GM23338 (cell line): ENCODE measurements around the gene EYA4. TPM values are rescaled to one million over a fixed set of nuclear protein-coding genes. Genes with fewer than 3 reads are reported as not detected.

ENCODE experiments used
- ATAC-seq: fragments of 200-7000 bp; cut with Tn5 transposase; 3 replicates; pipeline ENCODE4 v1.9.1; 2020
- DNase-seq: peaks from one replicate; pipeline ENCODE4 v3.0.0-alpha.2; 2015; ENCODE audit warnings: low spot score
- H2AFZ ChIP-seq: fragments of 200-600 bp; sonication (generic); 2 replicates; pipeline ENCODE4 v1.8.0; 2016; ENCODE audit warnings: antibody characterized with exemption, mild to moderate bottlenecking, moderate library complexity
- H3F3A ChIP-seq: fragments of 200-600 bp; sonication (generic); replicated peaks from 2 replicates; pipeline ENCODE4 v1.8.0; 2017; ENCODE audit warnings: antibody characterized with exemption, mixed run types, low read depth
- H3K27ac ChIP-seq: fragments of 200-600 bp; sonication (generic); 2 replicates; pipeline ENCODE4 v1.6.1; 2016; ENCODE audit warnings: low read depth
- H3K27me3 ChIP-seq: fragments of 200-600 bp; sonication (generic); 2 replicates; pipeline ENCODE4 v1.8.0; 2016; ENCODE audit warnings: mild to moderate bottlenecking, mixed run types, moderate library complexity; ENCODE audit not compliant: insufficient read depth
- H3K36me3 ChIP-seq: fragments of 200-600 bp; sonication (generic); 2 replicates; pipeline ENCODE4 v1.8.0; 2016; ENCODE audit warnings: mild to moderate bottlenecking; ENCODE audit not compliant: insufficient read depth
- H3K4me1 ChIP-seq: fragments of 200-600 bp; sonication (generic); 2 replicates; pipeline ENCODE4 v1.8.0; 2016; ENCODE audit warnings: mild to moderate bottlenecking, moderate library complexity; ENCODE audit not compliant: insufficient read depth
- H3K4me2 ChIP-seq: fragments of 200-600 bp; sonication (generic); 2 replicates; pipeline ENCODE4 v1.7.1; 2017; ENCODE audit warnings: mixed run types
- H3K4me3 ChIP-seq: fragments of 200-600 bp; sonication (generic); 2 replicates; pipeline ENCODE4 v1.6.1; 2016; ENCODE audit warnings: mixed run types
- H3K79me2 ChIP-seq: fragments of 200-600 bp; sonication (generic); replicated peaks from 2 replicates; pipeline ENCODE4 v1.8.0; 2017; ENCODE audit warnings: mild to moderate bottlenecking; ENCODE audit not compliant: insufficient read depth
- H3K9me2 ChIP-seq: fragments of 200-600 bp; sonication (generic); 2 replicates; pipeline ENCODE4 v1.8.0; 2017; ENCODE audit not compliant: insufficient read depth
- H4K20me1 ChIP-seq: fragments of 200-600 bp; sonication (generic); replicated peaks from 2 replicates; pipeline ENCODE4 v1.8.0; 2017; ENCODE audit warnings: mild to moderate bottlenecking; ENCODE audit not compliant: insufficient read depth
- H3K27ac Mint-ChIP-seq: 2 replicates; pipeline ENCODE4 v1.8.0; 2020; ENCODE audit warnings: inconsistent platforms, mild to moderate bottlenecking, moderate library complexity, mixed read lengths
- H3K27me3 Mint-ChIP-seq: 3 replicates; pipeline ENCODE4 v1.8.0; 2022; ENCODE audit warnings: low read depth, mild to moderate bottlenecking, moderate library complexity, mixed read lengths, inconsistent platforms; ENCODE audit not compliant: insufficient read depth, poor library complexity
- H3K36me3 Mint-ChIP-seq: 3 replicates; pipeline ENCODE4 v1.8.0; 2021; ENCODE audit warnings: low read depth, mild to moderate bottlenecking, inconsistent platforms, moderate library complexity, mixed read lengths
- H3K4me1 Mint-ChIP-seq: 3 replicates; pipeline ENCODE4 v1.8.0; 2020; ENCODE audit warnings: mild to moderate bottlenecking, inconsistent platforms, mixed read lengths
- H3K4me3 Mint-ChIP-seq: 3 replicates; pipeline ENCODE4 v1.8.0; 2021; ENCODE audit warnings: moderate library complexity, mild to moderate bottlenecking, inconsistent platforms, mixed read lengths
- H3K9me3 Mint-ChIP-seq: 3 replicates; pipeline ENCODE4 v1.8.0; 2020; ENCODE audit warnings: moderate library complexity, mild to moderate bottlenecking, inconsistent platforms, mixed read lengths
- CTCF ChIP-seq, 2 experiments: fragments of 200-600 bp in 1 of 2; sonication (generic) in 1 of 2; conservative IDR thresholded peaks; 2 replicates each; pipeline versions ENCODE4 v1.5.1 to v1.6.1; 2016 to 2017; ENCODE audit warnings: antibody characterized with exemption in 2 of 2, low read depth in 2 of 2, mild to moderate bottlenecking in 2 of 2, moderate library complexity in 1 of 2
- NANOG ChIP-seq: IDR thresholded peaks from 2 replicates; pipeline ENCODE4 v1.6.1; 2016; ENCODE audit warnings: antibody characterized with exemption, borderline replicate concordance
- ZNF114 ChIP-seq: fragments of 250-450 bp; sonication (Bioruptor Pico); IDR thresholded peaks from 2 replicates; pipeline ENCODE4 v1.5.0; 2020; ENCODE audit warnings: mild to moderate bottlenecking, moderate library complexity
- polyA plus RNA-seq: library from polyadenylated mRNA; unstranded; fragments of >200 nt; fragmentation: Nextera tagmentation; extraction: Ambion mirVana; gene quantifications from 2 replicates; pipeline ENCODE4 v1.2.1, GENCODE V29; 2016
- total RNA-seq: library from RNA; depleted of rRNA; stranded (reverse); fragments of >200 nt; shearing (Covaris generic); gene quantifications from 2 replicates; pipeline ENCODE4 v1.2.3, GENCODE V29; 2014
- TF ChIP-seq, protein P1 (sequence below): fragments of 250-450 bp; sonication (Bioruptor Pico); IDR thresholded peaks from 2 replicates; pipeline ENCODE4 v1.5.0; 2020; ENCODE audit warnings: mild to moderate bottlenecking, moderate library complexity

Gene EYA4
- total and polyA plus RNA-seq, 2 experiments from 2014 or later: 0.05 to 0.21 TPM

GRCh38 chr6:133432021-133432989 is 191.1 kb downstream of the EYA4 start:
- Histone ChIP-seq H4K20me1 (no peaks in the 10 kb centered on the region), H3K27ac (no peak overlapping the region), H3K4me1 (peaks cover 16% of the 10 kb centered on the region), H3K4me2 (peak overlapping the region; percentile 18), H3K9me2 (no peaks in the 10 kb centered on the region), H3K36me3 (no peaks in the 10 kb centered on the region), H3F3A (no peaks in the 10 kb centered on the region), H2AFZ (peak overlapping the region; percentile 38; the same call in 1 of the 2 replicates), H3K4me3 (no peak overlapping the region), H3K79me2 (no peaks in the 10 kb centered on the region), H3K27me3 (no peaks in the 10 kb centered on the region)
- no peaks in the 10 kb centered on the region for H3K36me3 Mint-ChIP-seq
- H3K4me3 Mint-ChIP-seq: peak overlapping the region; percentile 17; the same call in 2 of the 3 replicates
- TF ChIP-seq ZNF114 (CRISPR knock-in tag) (no peak), NANOG (no peak), CTCF (conservative IDR thresholded peaks at IDR 0.05; ENCODE audit: low read depth in 2 of 2) (peak in 1 of 2 experiments; percentile 30; a peak in 2 of 4 replicates)
- TF ChIP-seq, protein P1, sequence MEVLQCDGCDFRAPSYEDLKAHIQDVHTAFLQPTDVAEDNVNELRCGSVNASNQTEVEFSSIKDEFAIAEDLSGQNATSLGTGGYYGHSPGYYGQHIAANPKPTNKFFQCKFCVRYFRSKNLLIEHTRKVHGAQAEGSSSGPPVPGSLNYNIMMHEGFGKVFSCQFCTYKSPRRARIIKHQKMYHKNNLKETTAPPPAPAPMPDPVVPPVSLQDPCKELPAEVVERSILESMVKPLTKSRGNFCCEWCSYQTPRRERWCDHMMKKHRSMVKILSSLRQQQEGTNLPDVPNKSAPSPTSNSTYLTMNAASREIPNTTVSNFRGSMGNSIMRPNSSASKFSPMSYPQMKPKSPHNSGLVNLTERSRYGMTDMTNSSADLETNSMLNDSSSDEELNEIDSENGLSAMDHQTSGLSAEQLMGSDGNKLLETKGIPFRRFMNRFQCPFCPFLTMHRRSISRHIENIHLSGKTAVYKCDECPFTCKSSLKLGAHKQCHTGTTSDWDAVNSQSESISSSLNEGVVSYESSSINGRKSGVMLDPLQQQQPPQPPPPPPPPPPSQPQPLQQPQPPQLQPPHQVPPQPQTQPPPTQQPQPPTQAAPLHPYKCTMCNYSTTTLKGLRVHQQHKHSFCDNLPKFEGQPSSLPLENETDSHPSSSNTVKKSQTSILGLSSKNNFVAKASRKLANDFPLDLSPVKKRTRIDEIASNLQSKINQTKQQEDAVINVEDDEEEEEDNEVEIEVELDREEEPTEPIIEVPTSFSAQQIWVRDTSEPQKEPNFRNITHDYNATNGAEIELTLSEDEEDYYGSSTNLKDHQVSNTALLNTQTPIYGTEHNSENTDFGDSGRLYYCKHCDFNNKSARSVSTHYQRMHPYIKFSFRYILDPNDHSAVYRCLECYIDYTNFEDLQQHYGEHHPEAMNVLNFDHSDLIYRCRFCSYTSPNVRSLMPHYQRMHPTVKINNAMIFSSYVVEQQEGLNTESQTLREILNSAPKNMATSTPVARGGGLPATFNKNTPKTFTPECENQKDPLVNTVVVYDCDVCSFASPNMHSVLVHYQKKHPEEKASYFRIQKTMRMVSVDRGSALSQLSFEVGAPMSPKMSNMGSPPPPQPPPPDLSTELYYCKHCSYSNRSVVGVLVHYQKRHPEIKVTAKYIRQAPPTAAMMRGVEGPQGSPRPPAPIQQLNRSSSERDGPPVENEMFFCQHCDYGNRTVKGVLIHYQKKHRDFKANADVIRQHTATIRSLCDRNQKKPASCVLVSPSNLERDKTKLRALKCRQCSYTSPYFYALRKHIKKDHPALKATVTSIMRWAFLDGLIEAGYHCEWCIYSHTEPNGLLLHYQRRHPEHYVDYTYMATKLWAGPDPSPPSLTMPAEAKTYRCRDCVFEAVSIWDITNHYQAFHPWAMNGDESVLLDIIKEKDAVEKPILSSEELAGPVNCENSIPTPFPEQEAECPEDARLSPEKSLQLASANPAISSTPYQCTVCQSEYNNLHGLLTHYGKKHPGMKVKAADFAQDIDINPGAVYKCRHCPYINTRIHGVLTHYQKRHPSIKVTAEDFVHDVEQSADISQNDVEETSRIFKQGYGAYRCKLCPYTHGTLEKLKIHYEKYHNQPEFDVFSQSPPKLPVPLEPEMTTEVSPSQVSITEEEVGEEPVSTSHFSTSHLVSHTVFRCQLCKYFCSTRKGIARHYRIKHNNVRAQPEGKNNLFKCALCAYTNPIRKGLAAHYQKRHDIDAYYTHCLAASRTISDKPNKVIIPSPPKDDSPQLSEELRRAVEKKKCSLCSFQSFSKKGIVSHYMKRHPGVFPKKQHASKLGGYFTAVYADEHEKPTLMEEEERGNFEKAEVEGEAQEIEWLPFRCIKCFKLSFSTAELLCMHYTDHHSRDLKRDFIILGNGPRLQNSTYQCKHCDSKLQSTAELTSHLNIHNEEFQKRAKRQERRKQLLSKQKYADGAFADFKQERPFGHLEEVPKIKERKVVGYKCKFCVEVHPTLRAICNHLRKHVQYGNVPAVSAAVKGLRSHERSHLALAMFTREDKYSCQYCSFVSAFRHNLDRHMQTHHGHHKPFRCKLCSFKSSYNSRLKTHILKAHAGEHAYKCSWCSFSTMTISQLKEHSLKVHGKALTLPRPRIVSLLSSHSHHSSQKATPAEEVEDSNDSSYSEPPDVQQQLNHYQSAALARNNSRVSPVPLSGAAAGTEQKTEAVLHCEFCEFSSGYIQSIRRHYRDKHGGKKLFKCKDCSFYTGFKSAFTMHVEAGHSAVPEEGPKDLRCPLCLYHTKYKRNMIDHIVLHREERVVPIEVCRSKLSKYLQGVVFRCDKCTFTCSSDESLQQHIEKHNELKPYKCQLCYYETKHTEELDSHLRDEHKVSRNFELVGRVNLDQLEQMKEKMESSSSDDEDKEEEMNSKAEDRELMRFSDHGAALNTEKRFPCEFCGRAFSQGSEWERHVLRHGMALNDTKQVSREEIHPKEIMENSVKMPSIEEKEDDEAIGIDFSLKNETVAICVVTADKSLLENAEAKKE (CRISPR knock-in tag): peak; percentile 81; the same call in 1 of the 2 replicates
- H3K4me1 Mint-ChIP-seq: peaks cover 22% of the 10 kb centered on the region
- H3K27me3 Mint-ChIP-seq: no peaks in the 10 kb centered on the region
- ATAC-seq (peak; percentile 97), DNase-seq (peak; percentile 63)
- no peaks in the 10 kb centered on the region for H3K9me3 Mint-ChIP-seq
- H3K27ac Mint-ChIP-seq: peak overlapping the region; percentile 83
